GM18858 (cell line): Measurements from ENCODE around the gene PEAR1.
"Not testable (repeated sequence)": the region's sequence is repeated elsewhere in the genome, so short reads cannot be mapped to it uniquely, and the experiment has no call there.

Source experiments
- ATAC-seq: cut with Tn5 transposase; IDR thresholded peaks from one replicate; pipeline ENCODE4 v1.9.1; 2021; ENCODE audit not compliant: unreplicated experiment

The PEAR1 gene

GRCh38 chr1:156914440-156914856 is 20.9 kb downstream of the PEAR1 start:
- ATAC-seq: no peak

GRCh38 chr1:156920233-156921052 is 26.9 kb downstream of the PEAR1 start, which contains the start of gene LRRC71:
Gene LRRC71, plus strand, starts transcription at chr1:156920632. Its CDS starts 172 bp downstream, at chr1:156920804.
- no peak for ATAC-seq

- no peak for ATAC-seq
These were observed 27.6 kb downstream of the PEAR1 start for GRCh38 chr1:156921053-156921529.

GRCh38 chr1:156922986-156923669 is 29.6 kb downstream of the PEAR1 start:
- no peak for ATAC-seq

GRCh38 chr1:156923670-156924477 is 30.4 kb downstream of the PEAR1 start:
- ATAC-seq: no peak

GRCh38 chr1:156924478-156925153 is 31.1 kb downstream of the PEAR1 start:
- no peak for ATAC-seq

- no peak for ATAC-seq
These were observed 31.9 kb downstream of the PEAR1 start for GRCh38 chr1:156925154-156926010.

GRCh38 chr1:156926175-156926574 is 32.7 kb downstream of the PEAR1 start:
- no peak for ATAC-seq

- ATAC-seq: not testable (repeated sequence)
These were observed 33.2 kb downstream of the PEAR1 start for GRCh38 chr1:156926695-156927094.

GRCh38 chr1:156927215-156928042 is 33.9 kb downstream of the PEAR1 start:
- no peak for ATAC-seq

- ATAC-seq: no peak
These were observed 34.6 kb downstream of the PEAR1 start for GRCh38 chr1:156928043-156928602.

GRCh38 chr1:156929596-156930238 is 36.2 kb downstream of the PEAR1 start:
- no peak for ATAC-seq

GRCh38 chr1:156930483-156930882 is 37.0 kb downstream of the PEAR1 start:
- no peak for ATAC-seq

GRCh38 chr1:156931211-156931952 is 37.9 kb downstream of the PEAR1 start:
- ATAC-seq: no peak

- no peak for ATAC-seq
These were observed 38.6 kb downstream of the PEAR1 start for GRCh38 chr1:156931974-156932710.

- no peak for ATAC-seq
These were observed 39.6 kb downstream of the PEAR1 start for GRCh38 chr1:156933136-156933535.
